ENCODE results near the gene NFASC. TPM values are rescaled to one million over a fixed set of nuclear protein-coding genes. Genes with fewer than 3 reads are reported as not detected.

Gene NFASC
- total and polyA plus RNA-seq, 4 donors = 4.3 to 92.7 (median 32.8) TPM

DNA sequence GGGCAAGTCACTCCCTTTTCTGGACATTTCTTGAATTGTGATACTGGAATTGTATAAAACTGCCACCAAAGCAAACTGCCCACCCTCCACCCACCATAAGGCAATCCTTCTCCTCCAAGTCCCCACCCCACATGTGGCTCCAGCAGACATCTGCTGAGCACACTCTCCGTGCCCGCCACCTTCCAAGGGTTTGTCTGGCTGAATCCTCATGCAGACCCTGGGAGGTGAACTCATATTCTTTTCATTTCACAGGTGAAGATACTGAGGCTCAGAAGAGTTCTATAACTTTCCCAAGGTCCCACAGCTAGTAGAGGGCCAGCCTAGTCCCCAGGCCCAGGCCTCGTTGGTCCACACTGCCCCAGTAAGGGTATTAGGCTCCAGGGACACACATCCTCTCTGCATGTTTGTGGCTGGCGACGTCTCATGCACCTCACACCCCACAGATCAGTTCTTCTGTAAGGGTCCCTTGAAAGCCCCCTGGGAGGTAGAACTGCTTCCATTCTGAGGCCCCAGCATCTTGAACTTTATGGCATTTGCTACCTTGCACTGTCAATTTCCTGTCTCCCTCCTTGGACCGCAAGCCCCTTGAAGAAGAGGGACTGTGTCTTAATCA is 186.4 kb downstream of the NFASC start:
- ATAC-seq (ENCODE audit: low FRiP score) (no peak), DNase-seq (no peak)
- 92 to 95% methylated on average over 6 of the region's 6 CpGs for WGBS, 2 donors
- Histone ChIP-seq H3K27ac (ENCODE audit: low read depth in 1 of 2, low read length in 2 of 2) (no peak overlapping the region), H3K4me1 (ENCODE audit: control insufficient read depth in 1 of 2, insufficient read depth in 2 of 2, low read length in 2 of 2) (no peaks in the 10 kb centered on the region), H3K9me3 (ENCODE audit: control insufficient read depth, low read length) (no peaks in the 10 kb centered on the region), H3K4me3 (ENCODE audit: low read length in 2 of 2) (no peak overlapping the region), H3K27me3 (ENCODE audit: control insufficient read depth in 1 of 2, insufficient read depth in 2 of 2, low read length in 1 of 2) (no peaks in the 10 kb centered on the region), H3K36me3 (ENCODE audit: control insufficient read depth in 1 of 2, insufficient read depth in 2 of 2, low read length in 1 of 2) (no peaks in the 10 kb centered on the region)
- intact Hi-C loops (cut with DNase I) = no loop called here

- Histone ChIP-seq H3K27ac (ENCODE audit: low read depth in 1 of 2, low read length in 2 of 2) (no peak overlapping the region), H3K9me3 (ENCODE audit: control insufficient read depth, low read length) (no peaks in the 10 kb centered on the region), H3K4me3 (ENCODE audit: low read length in 2 of 2) (no peak overlapping the region), H3K27me3 (ENCODE audit: control insufficient read depth in 1 of 2, insufficient read depth in 2 of 2, low read length in 1 of 2) (no peaks in the 10 kb centered on the region), H3K4me1 (ENCODE audit: control insufficient read depth in 1 of 2, insufficient read depth in 2 of 2, low read length in 2 of 2) (no peaks in the 10 kb centered on the region), H3K36me3 (ENCODE audit: control insufficient read depth in 1 of 2, insufficient read depth in 2 of 2, low read length in 1 of 2) (no peaks in the 10 kb centered on the region)
- intact Hi-C loops (cut with DNase I) = no loop called here
- WGBS, 2 donors = 92 to 93% methylated on average over 19 of the region's 19 CpGs
- ATAC-seq (ENCODE audit: low FRiP score) = no peak
- DNase-seq = no peak
Measured at GRCh38 chr1:205057808-205058575, 187.3 kb downstream of the NFASC start.

DNA sequence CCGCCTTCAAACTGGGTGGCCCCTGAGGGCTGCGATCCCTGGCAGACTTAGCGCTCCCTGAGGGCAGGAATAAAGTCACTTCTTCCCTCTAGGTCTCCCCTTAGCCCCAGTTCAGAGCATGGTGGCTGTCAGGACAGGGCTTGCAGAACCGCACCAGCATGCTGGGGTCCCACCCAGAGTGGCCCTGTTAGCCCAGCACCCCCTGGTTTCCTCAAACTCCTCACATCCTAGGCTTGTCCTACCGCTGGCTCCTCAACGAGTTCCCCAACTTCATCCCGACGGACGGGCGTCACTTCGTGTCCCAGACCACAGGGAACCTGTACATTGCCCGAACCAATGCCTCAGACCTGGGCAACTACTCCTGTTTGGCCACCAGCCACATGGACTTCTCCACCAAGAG is 188.2 kb downstream of the NFASC start:
- Histone ChIP-seq H3K27me3 (ENCODE audit: control insufficient read depth in 1 of 2, insufficient read depth in 2 of 2, low read length in 1 of 2) (no peaks in the 10 kb centered on the region), H3K36me3 (ENCODE audit: control insufficient read depth in 1 of 2, insufficient read depth in 2 of 2, low read length in 1 of 2) (no peaks in the 10 kb centered on the region), H3K4me1 (ENCODE audit: control insufficient read depth in 1 of 2, insufficient read depth in 2 of 2, low read length in 2 of 2) (no peaks in the 10 kb centered on the region), H3K9me3 (ENCODE audit: control insufficient read depth, low read length) (no peaks in the 10 kb centered on the region), H3K27ac (ENCODE audit: low read depth in 1 of 2, low read length in 2 of 2) (no peak overlapping the region), H3K4me3 (ENCODE audit: low read length in 2 of 2) (no peak overlapping the region)
- DNase-seq (no peak), ATAC-seq (ENCODE audit: low FRiP score) (no peak)
- WGBS, 2 donors = 95 to 96% methylated on average over 12 of the region's 12 CpGs
- intact Hi-C loops (cut with DNase I) = no loop called here

GRCh38 chr1:205059660-205060059 is 189.0 kb downstream of the NFASC start:
- Histone ChIP-seq H3K27ac (ENCODE audit: low read depth in 1 of 2, low read length in 2 of 2) (no peak overlapping the region), H3K9me3 (ENCODE audit: control insufficient read depth, low read length) (no peaks in the 10 kb centered on the region), H3K4me1 (ENCODE audit: control insufficient read depth in 1 of 2, insufficient read depth in 2 of 2, low read length in 2 of 2) (no peaks in the 10 kb centered on the region), H3K4me3 (ENCODE audit: low read length in 2 of 2) (no peak overlapping the region), H3K36me3 (ENCODE audit: control insufficient read depth in 1 of 2, insufficient read depth in 2 of 2, low read length in 1 of 2) (no peaks in the 10 kb centered on the region), H3K27me3 (ENCODE audit: control insufficient read depth in 1 of 2, insufficient read depth in 2 of 2, low read length in 1 of 2) (no peaks in the 10 kb centered on the region)
- ATAC-seq (ENCODE audit: low FRiP score) (no peak), DNase-seq (no peak)
- WGBS, 2 donors = 91 to 93% methylated on average over 6 of the region's 6 CpGs
- intact Hi-C loops (cut with DNase I) = loop anchor here in 1 of 2 donors (5.0 kb wide), 1 partner anchor 72 kb away; no protein-coding TSS in a partner anchor

DNA sequence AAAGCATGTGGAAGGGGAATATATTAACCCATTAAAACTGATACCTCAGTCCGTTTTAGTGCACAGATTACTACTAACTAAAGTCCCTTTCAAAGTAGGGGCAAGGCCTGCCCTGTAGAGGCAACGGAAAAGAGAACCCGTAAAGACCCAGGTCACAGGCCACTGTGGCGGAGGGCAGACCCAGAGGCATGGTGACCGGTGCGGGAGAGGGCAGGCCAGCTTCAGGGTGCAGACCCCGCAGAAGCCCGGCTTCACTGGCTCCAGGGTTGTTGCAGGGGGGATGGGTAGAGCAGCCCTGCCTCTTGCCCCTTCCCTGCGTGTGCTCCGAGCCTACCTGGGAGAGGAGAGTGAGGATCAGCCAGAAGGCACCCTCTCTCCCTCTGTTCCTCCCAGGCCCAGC is 190.1 kb downstream of the NFASC start:
- Histone ChIP-seq H3K4me3 (ENCODE audit: low read length in 2 of 2) (no peak overlapping the region), H3K27ac (ENCODE audit: low read depth in 1 of 2, low read length in 2 of 2) (no peak overlapping the region), H3K9me3 (ENCODE audit: control insufficient read depth, low read length) (no peaks in the 10 kb centered on the region), H3K36me3 (ENCODE audit: control insufficient read depth in 1 of 2, insufficient read depth in 2 of 2, low read length in 1 of 2) (no peaks in the 10 kb centered on the region), H3K4me1 (ENCODE audit: control insufficient read depth in 1 of 2, insufficient read depth in 2 of 2, low read length in 2 of 2) (no peaks in the 10 kb centered on the region), H3K27me3 (ENCODE audit: control insufficient read depth in 1 of 2, insufficient read depth in 2 of 2, low read length in 1 of 2) (no peaks in the 10 kb centered on the region)
- intact Hi-C loops (cut with DNase I) = loop anchor here in 1 of 2 donors (5.0 kb wide), 1 partner anchor 73 kb away; no protein-coding TSS in a partner anchor
- ATAC-seq (ENCODE audit: low FRiP score) = no peak
- peak in 1 of 2 donors; percentile 53 for DNase-seq
- 83 to 96% methylated on average over 10 of the region's 10 CpGs for WGBS, 2 donors

DNA sequence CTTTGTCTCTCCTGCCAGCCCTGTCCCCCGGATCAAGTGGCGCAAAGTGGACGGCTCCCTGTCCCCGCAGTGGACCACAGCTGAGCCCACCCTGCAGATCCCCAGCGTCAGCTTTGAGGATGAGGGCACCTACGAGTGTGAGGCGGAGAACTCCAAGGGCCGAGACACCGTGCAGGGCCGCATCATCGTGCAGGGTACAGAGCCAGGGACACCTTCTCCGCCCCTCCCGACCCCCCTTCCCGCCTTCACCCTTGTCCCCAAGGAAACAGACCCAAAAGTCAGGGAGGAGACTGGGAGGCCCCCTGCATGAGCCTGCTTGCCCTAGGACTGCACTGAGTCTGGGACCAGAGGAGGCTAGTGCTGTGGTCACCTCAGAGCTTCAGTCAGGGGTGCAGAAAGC is 190.6 kb downstream of the NFASC start:
- Histone ChIP-seq H3K4me1 (ENCODE audit: control insufficient read depth in 1 of 2, insufficient read depth in 2 of 2, low read length in 2 of 2) (no peaks in the 10 kb centered on the region), H3K27ac (ENCODE audit: low read depth in 1 of 2, low read length in 2 of 2) (no peak overlapping the region), H3K36me3 (ENCODE audit: control insufficient read depth in 1 of 2, insufficient read depth in 2 of 2, low read length in 1 of 2) (no peaks in the 10 kb centered on the region), H3K27me3 (ENCODE audit: control insufficient read depth in 1 of 2, insufficient read depth in 2 of 2, low read length in 1 of 2) (no peaks in the 10 kb centered on the region), H3K4me3 (ENCODE audit: low read length in 2 of 2) (no peak overlapping the region), H3K9me3 (ENCODE audit: control insufficient read depth, low read length) (no peaks in the 10 kb centered on the region)
- intact Hi-C loops (cut with DNase I) = loop anchor here in 1 of 2 donors (5.0 kb wide), 1 partner anchor 74 kb away; no protein-coding TSS in a partner anchor
- ATAC-seq (ENCODE audit: low FRiP score) (no peak), DNase-seq (peak in 1 of 2 donors; percentile 71)
- WGBS, 2 donors = 76 to 80% methylated on average over 13 to 14 of the region's 14 CpGs

- Histone ChIP-seq H3K9me3 (ENCODE audit: control insufficient read depth, low read length) (no peaks in the 10 kb centered on the region), H3K4me1 (ENCODE audit: control insufficient read depth in 1 of 2, insufficient read depth in 2 of 2, low read length in 2 of 2) (no peaks in the 10 kb centered on the region), H3K27ac (ENCODE audit: low read depth in 1 of 2, low read length in 2 of 2) (no peak overlapping the region), H3K27me3 (ENCODE audit: control insufficient read depth in 1 of 2, insufficient read depth in 2 of 2, low read length in 1 of 2) (no peaks in the 10 kb centered on the region), H3K36me3 (ENCODE audit: control insufficient read depth in 1 of 2, insufficient read depth in 2 of 2, low read length in 1 of 2) (no peaks in the 10 kb centered on the region), H3K4me3 (ENCODE audit: low read length in 2 of 2) (no peak overlapping the region)
- DNase-seq (peak; percentile 65 to 86), ATAC-seq (ENCODE audit: low FRiP score) (no peak)
- intact Hi-C loops (cut with DNase I) = loop anchor here in 1 of 2 donors (5.0 kb wide), 1 partner anchor 74 kb away; no protein-coding TSS in a partner anchor
- 22 to 27% methylated on average over 13 of the region's 13 CpGs for WGBS, 2 donors
Measured at GRCh38 chr1:205061665-205062069, 191.0 kb downstream of the NFASC start.

DNA sequence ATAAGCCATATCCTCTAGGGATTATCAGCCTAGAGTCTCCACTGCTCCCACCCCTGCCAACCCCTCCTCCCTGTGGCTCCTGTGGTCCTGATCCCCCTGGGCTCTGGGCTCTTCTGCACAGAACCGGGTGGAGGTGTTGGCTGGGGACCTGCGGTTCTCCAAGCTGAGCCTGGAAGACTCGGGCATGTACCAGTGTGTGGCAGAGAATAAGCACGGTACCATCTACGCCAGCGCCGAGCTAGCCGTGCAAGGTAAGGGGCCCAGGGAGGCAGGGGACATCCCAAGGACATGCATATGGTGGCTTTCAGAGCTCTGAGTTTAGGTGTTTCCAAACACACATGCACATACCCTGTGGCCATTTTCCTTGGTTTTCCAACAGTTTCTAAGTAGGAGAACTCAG is 191.7 kb downstream of the NFASC start:
- Histone ChIP-seq H3K27me3 (ENCODE audit: control insufficient read depth in 1 of 2, insufficient read depth in 2 of 2, low read length in 1 of 2) (no peaks in the 10 kb centered on the region), H3K36me3 (ENCODE audit: control insufficient read depth in 1 of 2, insufficient read depth in 2 of 2, low read length in 1 of 2) (no peaks in the 10 kb centered on the region), H3K4me3 (ENCODE audit: low read length in 2 of 2) (no peak overlapping the region), H3K4me1 (ENCODE audit: control insufficient read depth in 1 of 2, insufficient read depth in 2 of 2, low read length in 2 of 2) (no peaks in the 10 kb centered on the region), H3K9me3 (ENCODE audit: control insufficient read depth, low read length) (no peaks in the 10 kb centered on the region), H3K27ac (ENCODE audit: low read depth in 1 of 2, low read length in 2 of 2) (no peak overlapping the region)
- no peak for DNase-seq
- no peak for ATAC-seq (ENCODE audit: low FRiP score)
- intact Hi-C loops (cut with DNase I) = loop anchor here in 1 of 2 donors (5.0 kb wide), 1 partner anchor 75 kb away; no protein-coding TSS in a partner anchor
- 90 to 92% methylated on average over 8 of the region's 8 CpGs for WGBS, 2 donors

Measured in aorta (tissue), 5 donors.